H1 (cell line): ENCODE data around the gene NDUFS7. TPM values are rescaled to one million over a fixed set of nuclear protein-coding genes. Genes with fewer than 3 reads are reported as not detected.

Experiments used
- KDM1A ChIP-seq: fragments of 200-600, 300-600 bp; sonication (generic); IDR thresholded peaks from 2 replicates; pipeline ENCODE4 v1.7.1; 2016; ENCODE audit warnings: mild to moderate bottlenecking, low read length, borderline replicate concordance
- SIRT6 ChIP-seq: IDR thresholded peaks from one replicate; pipeline ENCODE4 v1.7.1; 2012; ENCODE audit warnings: low read length, inconsistent platforms
- polyA plus RNA-seq, 7 experiments: library from polyadenylated mRNA; depleted of rRNA in 3 of 7; stranded (reverse) in 5 of 7; unstranded in 2 of 7; fragments of >200 nt in 5 of 7; fragments of 200-250 nt in 2 of 7; gene quantifications; 1 replicate in 5 of 7; 2 replicates in 1 of 7; 4 replicates in 1 of 7; pipeline versions ENCODE4 v1.2.1 to v1.2.3, GENCODE V29; 2011 to 2013; ENCODE audit warnings: missing spikeins in 2 of 7, mixed read lengths in 2 of 7
- total RNA-seq: library from RNA; stranded (reverse); fragmentation: NEBNext Ultra II Directional; extraction: Animal tissue kit (Norgen Biotek cat#: 25700); gene quantifications from 2 replicates; pipeline ENCODE4 v1.2.1, GENCODE V29; 2021
- TF ChIP-seq, protein P1 (sequence below), 3 experiments: IDR thresholded peaks; 1 replicate in 2 of 3; 2 replicates in 1 of 3; pipeline versions ENCODE4 v1.5.1 to v1.6.1; 2011; ENCODE audit warnings: low read length in 3 of 3, mild to moderate bottlenecking in 3 of 3, inconsistent platforms in 2 of 3, low read depth in 1 of 3, moderate library complexity in 1 of 3; ENCODE audit not compliant: insufficient read depth in 1 of 3; ENCODE audit errors: control extremely low read depth in 1 of 3

NDUFS7 gene
- total and polyA plus RNA-seq, 2 of the 8 experiments (the other 6 are each of a cell fraction or from before 2014, with no cell fraction given): 78.1 to 309 TPM

DNA sequence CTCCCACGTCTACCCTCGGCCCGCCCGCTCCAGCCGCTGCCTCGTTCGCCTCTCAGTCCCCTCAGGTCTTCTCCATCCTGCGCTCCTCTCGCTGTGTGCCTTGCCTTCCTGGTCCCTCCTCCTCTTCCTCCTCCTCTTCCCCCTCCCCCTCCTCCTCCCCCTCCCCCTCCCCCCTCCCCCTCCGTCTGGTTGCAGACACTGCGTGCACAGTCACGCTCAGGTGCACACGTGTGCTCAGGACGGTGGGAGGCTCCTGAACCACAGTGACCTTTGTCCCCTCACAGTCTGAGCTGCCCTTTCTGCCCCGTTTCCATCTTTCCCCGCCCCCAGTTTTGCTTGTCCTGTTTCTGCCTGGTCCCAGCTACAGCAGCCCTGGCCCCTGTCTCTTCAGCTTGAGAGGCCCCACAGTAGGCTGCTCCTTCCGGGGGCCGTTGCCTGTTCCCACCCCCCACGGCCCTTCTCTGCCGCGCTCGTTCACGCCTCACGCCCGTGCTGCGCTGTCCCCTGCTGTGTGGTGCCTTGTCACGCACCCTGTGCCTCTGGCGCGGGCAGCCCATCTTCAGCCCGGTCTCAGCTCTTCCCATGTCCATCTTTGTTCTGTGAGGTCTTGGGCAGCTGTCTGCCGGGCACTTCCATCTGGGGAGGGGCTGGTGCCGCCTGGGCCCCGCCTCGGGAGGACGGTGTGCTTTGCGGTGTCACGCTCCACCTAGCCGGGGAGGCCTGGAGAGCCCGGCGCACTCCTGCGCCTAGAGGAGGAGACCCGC is 40.7 kb downstream of the NDUFS7 start (continued):
- TF ChIP-seq, protein P1, sequence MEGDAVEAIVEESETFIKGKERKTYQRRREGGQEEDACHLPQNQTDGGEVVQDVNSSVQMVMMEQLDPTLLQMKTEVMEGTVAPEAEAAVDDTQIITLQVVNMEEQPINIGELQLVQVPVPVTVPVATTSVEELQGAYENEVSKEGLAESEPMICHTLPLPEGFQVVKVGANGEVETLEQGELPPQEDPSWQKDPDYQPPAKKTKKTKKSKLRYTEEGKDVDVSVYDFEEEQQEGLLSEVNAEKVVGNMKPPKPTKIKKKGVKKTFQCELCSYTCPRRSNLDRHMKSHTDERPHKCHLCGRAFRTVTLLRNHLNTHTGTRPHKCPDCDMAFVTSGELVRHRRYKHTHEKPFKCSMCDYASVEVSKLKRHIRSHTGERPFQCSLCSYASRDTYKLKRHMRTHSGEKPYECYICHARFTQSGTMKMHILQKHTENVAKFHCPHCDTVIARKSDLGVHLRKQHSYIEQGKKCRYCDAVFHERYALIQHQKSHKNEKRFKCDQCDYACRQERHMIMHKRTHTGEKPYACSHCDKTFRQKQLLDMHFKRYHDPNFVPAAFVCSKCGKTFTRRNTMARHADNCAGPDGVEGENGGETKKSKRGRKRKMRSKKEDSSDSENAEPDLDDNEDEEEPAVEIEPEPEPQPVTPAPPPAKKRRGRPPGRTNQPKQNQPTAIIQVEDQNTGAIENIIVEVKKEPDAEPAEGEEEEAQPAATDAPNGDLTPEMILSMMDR (IDR thresholded peaks at IDR 0.05; ENCODE audit: control extremely low read depth in 1 of 3, insufficient read depth in 1 of 3, low read depth in 1 of 3, low read length in 3 of 3): no peak
- TF ChIP-seq SIRT6 (no peak), KDM1A (no peak)
